Mesenchymal stem cell (in vitro differentiated cells and primary cell): ENCODE results near the gene POLDIP3.

ENCODE experiments used
- DNase-seq: peaks from one replicate; pipeline ENCODE4 v3.0.0-alpha.2; 2013
- H2AFZ ChIP-seq: one replicate; pipeline ENCODE4 v1.6.1; 2013; ENCODE audit warnings: low read depth, mild to moderate bottlenecking, control low read depth, inconsistent platforms, low read length, moderate library complexity
- H2AK5ac ChIP-seq: 2 replicates; pipeline ENCODE4 v1.6.1; 2013; ENCODE audit warnings: low read length, moderate library complexity, mild to moderate bottlenecking, inconsistent platforms; ENCODE audit not compliant: severe bottlenecking
- H2BK120ac ChIP-seq: one replicate; pipeline ENCODE4 v1.6.1; 2013; ENCODE audit warnings: low read depth, mild to moderate bottlenecking, inconsistent platforms, low read length, moderate library complexity
- H2BK12ac ChIP-seq, 2 experiments: one replicate each; pipeline ENCODE4 v1.6.1; 2013; ENCODE audit warnings: inconsistent platforms in 2 of 2, low read length in 2 of 2, mild to moderate bottlenecking in 2 of 2, moderate library complexity in 2 of 2, control low read depth in 1 of 2
- H2BK15ac ChIP-seq: one replicate; pipeline ENCODE4 v1.6.1; 2013; ENCODE audit warnings: mild to moderate bottlenecking, low read depth, inconsistent platforms; ENCODE audit not compliant: poor library complexity, severe bottlenecking
- H2BK5ac ChIP-seq: 2 replicates; pipeline ENCODE4 v1.6.1; 2013; ENCODE audit warnings: low read depth, mild to moderate bottlenecking, low read length, control low read depth, inconsistent platforms; ENCODE audit not compliant: poor library complexity, severe bottlenecking
- H3K14ac ChIP-seq, 2 experiments: one replicate each; pipeline ENCODE4 v1.6.1; 2013; ENCODE audit warnings: inconsistent platforms in 2 of 2, low read length in 2 of 2, control low read depth in 1 of 2, mild to moderate bottlenecking in 1 of 2, moderate library complexity in 1 of 2
- H3K18ac ChIP-seq, 2 experiments: one replicate each; pipeline ENCODE4 v1.6.1; 2013; ENCODE audit warnings: inconsistent platforms in 2 of 2, low read length in 2 of 2, control low read depth in 1 of 2, low read depth in 1 of 2, mild to moderate bottlenecking in 1 of 2
- H3K23ac ChIP-seq, 2 experiments: one replicate each; pipeline ENCODE4 v1.6.1; 2013; ENCODE audit warnings: inconsistent platforms in 2 of 2, low read length in 2 of 2, mild to moderate bottlenecking in 2 of 2, moderate library complexity in 2 of 2, control low read depth in 1 of 2
- H3K27ac ChIP-seq: 2 replicates; pipeline ENCODE4 v1.5.1; 2013; ENCODE audit warnings: mild to moderate bottlenecking, moderate library complexity, low read length, control low read depth, inconsistent platforms; ENCODE audit not compliant: poor library complexity, severe bottlenecking
- H3K27me3 ChIP-seq, 2 experiments: 2 replicates each; pipeline versions ENCODE4 v1.6.1 to v1.7.0; 2013; ENCODE audit warnings: low read length in 2 of 2, mild to moderate bottlenecking in 2 of 2, moderate library complexity in 2 of 2, control low read depth in 1 of 2, inconsistent platforms in 1 of 2; ENCODE audit not compliant: control insufficient read depth in 1 of 2, insufficient read depth in 1 of 2
- H3K36me3 ChIP-seq, 2 experiments: 2 replicates each; pipeline versions ENCODE4 v1.6.1 to v1.7.0; 2013; ENCODE audit warnings: low read length in 2 of 2, control low read depth in 1 of 2, inconsistent platforms in 1 of 2, low read depth in 1 of 2, mild to moderate bottlenecking in 1 of 2; ENCODE audit not compliant: insufficient read depth in 2 of 2, control insufficient read depth in 1 of 2
- H3K4ac ChIP-seq, 2 experiments: one replicate each; pipeline ENCODE4 v1.6.1; 2013; ENCODE audit warnings: inconsistent platforms in 2 of 2, low read length in 2 of 2, mild to moderate bottlenecking in 2 of 2, moderate library complexity in 2 of 2, control low read depth in 1 of 2, low read depth in 1 of 2
- H3K4me1 ChIP-seq: 2 replicates; pipeline ENCODE4 v1.6.1; 2013; ENCODE audit warnings: low read depth, low read length, control low read depth; ENCODE audit not compliant: control insufficient read depth, insufficient read depth
- H3K4me2 ChIP-seq: 2 replicates; pipeline ENCODE4 v1.6.1; 2013; ENCODE audit warnings: low read length, mild to moderate bottlenecking, inconsistent platforms; ENCODE audit not compliant: poor library complexity, severe bottlenecking
- H3K4me3 ChIP-seq, 2 experiments: 2 replicates each; pipeline versions ENCODE4 v1.5.1 to v1.7.0; 2013; ENCODE audit warnings: low read length in 2 of 2, mild to moderate bottlenecking in 2 of 2, control low read depth in 1 of 2, low read depth in 1 of 2; ENCODE audit not compliant: insufficient read depth in 1 of 2
- H3K79me1 ChIP-seq: replicated peaks from 2 replicates; pipeline ENCODE4 v1.6.1; 2013; ENCODE audit warnings: mild to moderate bottlenecking, control low read depth, low read length, inconsistent platforms; ENCODE audit not compliant: poor library complexity, severe bottlenecking
- H3K9ac ChIP-seq: 2 replicates; pipeline ENCODE4 v1.7.0; 2013; ENCODE audit warnings: mild to moderate bottlenecking, low read length, moderate library complexity
- H3K9me3 ChIP-seq: 2 replicates; pipeline ENCODE4 v1.7.0; 2013; ENCODE audit warnings: mild to moderate bottlenecking, low read length; ENCODE audit not compliant: control insufficient read depth
- H4K8ac ChIP-seq: one replicate; pipeline ENCODE4 v1.6.1; 2013; ENCODE audit warnings: inconsistent platforms, mild to moderate bottlenecking, low read length, moderate library complexity
- H4K91ac ChIP-seq: one replicate; pipeline ENCODE4 v1.6.1; 2013; ENCODE audit warnings: mild to moderate bottlenecking, low read length, inconsistent platforms
- WGBS: methylation state at CpG from one replicate; pipeline ENCODE4 v1.1.7; 2013; ENCODE audit warnings: mixed read lengths; 5-methylcytosine and 5-hydroxymethylcytosine counted together

POLDIP3 gene

GRCh38 chr22:42625416-42625815 lies 10.7 kb upstream of the POLDIP3 start:
- no peak overlapping the region for H2BK120ac ChIP-seq
- H3K4me1 ChIP-seq, result peaks cover 32% of the 10 kb centered on the region
- no peak overlapping the region for H2AK5ac ChIP-seq
- no peak overlapping the region for H3K14ac ChIP-seq
- H3K4ac ChIP-seq, result no peak overlapping the region
- H2AFZ ChIP-seq, result no peak overlapping the region
- no peaks in the 10 kb centered on the region for H3K9me3 ChIP-seq
- H3K27ac ChIP-seq, result no peak overlapping the region
- no peak overlapping the region for H3K9ac ChIP-seq
- 82% methylated on average over 12 of the region's 15 CpGs for WGBS
- H3K23ac ChIP-seq, result no peak overlapping the region
- H4K91ac ChIP-seq, result no peak overlapping the region
- H3K36me3 ChIP-seq, result peaks cover 76 to 77% of the 10 kb centered on the region in 2 experiments
- no peak overlapping the region for H3K4me2 ChIP-seq
- H2BK12ac ChIP-seq, result no peak overlapping the region
- no peak overlapping the region for H2BK15ac ChIP-seq
- no peak for DNase-seq
- H3K4me3 ChIP-seq, result no peak overlapping the region
- no peak overlapping the region for H3K18ac ChIP-seq
- H3K79me1 ChIP-seq, result peaks cover 52% of the 10 kb centered on the region
- H4K8ac ChIP-seq, result no peak overlapping the region
- H3K27me3 ChIP-seq, result no peaks in the 10 kb centered on the region
- H2BK5ac ChIP-seq, result no peak overlapping the region

GRCh38 chr22:42624551-42625106 lies 9.9 kb upstream of the POLDIP3 start:
- Histone ChIP-seq H4K8ac (no peak overlapping the region), H3K9ac (peak overlapping the region; percentile 15), H3K14ac (no peak overlapping the region), H3K4me2 (no peak overlapping the region), H2AFZ (no peak overlapping the region), H3K23ac (no peak overlapping the region), H3K27ac (no peak overlapping the region), H2BK5ac (no peak overlapping the region), H4K91ac (no peak overlapping the region), H3K9me3 (no peaks in the 10 kb centered on the region), H3K36me3 (peaks cover 75 to 77% of the 10 kb centered on the region in 2 experiments), H3K27me3 (no peaks in the 10 kb centered on the region), H2BK12ac (no peak overlapping the region), H3K4me3 (no peak overlapping the region), H3K79me1 (peaks cover 48% of the 10 kb centered on the region), H3K4ac (no peak overlapping the region), H2BK120ac (no peak overlapping the region), H2BK15ac (no peak overlapping the region), H2AK5ac (no peak overlapping the region), H3K18ac (no peak overlapping the region), H3K4me1 (peaks cover 35% of the 10 kb centered on the region)
- WGBS, result 91% methylated on average over 10 of the region's 12 CpGs
- DNase-seq, result no peak

- H4K91ac ChIP-seq, result no peak overlapping the region
- H3K4me2 ChIP-seq, result no peak overlapping the region
- DNase-seq, result no peak
- H2BK120ac ChIP-seq, result no peak overlapping the region
- H3K27ac ChIP-seq, result no peak overlapping the region
- no peak overlapping the region for H2BK5ac ChIP-seq
- no peaks in the 10 kb centered on the region for H3K27me3 ChIP-seq
- H2BK15ac ChIP-seq, result no peak overlapping the region
- no peak overlapping the region for H3K9ac ChIP-seq
- H3K4ac ChIP-seq, result no peak overlapping the region
- H2AFZ ChIP-seq, result no peak overlapping the region
- H3K9me3 ChIP-seq, result no peaks in the 10 kb centered on the region
- no peak overlapping the region for H3K4me3 ChIP-seq
- H3K18ac ChIP-seq, result no peak overlapping the region
- 94% methylated on average over 28 of the region's 29 CpGs for WGBS
- peaks cover 41% of the 10 kb centered on the region for H3K4me1 ChIP-seq
- H3K23ac ChIP-seq, result no peak overlapping the region
- no peak overlapping the region for H2AK5ac ChIP-seq
- no peak overlapping the region for H4K8ac ChIP-seq
- H3K36me3 ChIP-seq, result peaks cover 75 to 78% of the 10 kb centered on the region in 2 experiments
- peaks cover 48% of the 10 kb centered on the region for H3K79me1 ChIP-seq
- H3K14ac ChIP-seq, result no peak overlapping the region
- H2BK12ac ChIP-seq, result no peak overlapping the region
These were observed 9.2 kb upstream of the POLDIP3 start for GRCh38 chr22:42623756-42624441.

GRCh38 chr22:42623301-42623751 lies 8.6 kb upstream of the POLDIP3 start:
- peaks cover 41% of the 10 kb centered on the region for H3K4me1 ChIP-seq
- H3K9ac ChIP-seq, result no peak overlapping the region
- no peak overlapping the region for H3K14ac ChIP-seq
- H3K18ac ChIP-seq, result no peak overlapping the region
- no peak overlapping the region for H2BK5ac ChIP-seq
- no peaks in the 10 kb centered on the region for H3K9me3 ChIP-seq
- H2BK120ac ChIP-seq, result no peak overlapping the region
- H3K4me3 ChIP-seq, result peak overlapping the region in 1 of 2 experiments; percentile 19
- no peak overlapping the region for H4K91ac ChIP-seq
- H2BK15ac ChIP-seq, result no peak overlapping the region
- H2AK5ac ChIP-seq, result no peak overlapping the region
- peaks cover 72 to 74% of the 10 kb centered on the region in 2 experiments for H3K36me3 ChIP-seq
- H3K4ac ChIP-seq, result no peak overlapping the region
- no peaks in the 10 kb centered on the region for H3K27me3 ChIP-seq
- no peak overlapping the region for H3K23ac ChIP-seq
- WGBS, result 94% methylated on average over 18 of the region's 18 CpGs
- H3K4me2 ChIP-seq, result no peak overlapping the region
- H3K27ac ChIP-seq, result no peak overlapping the region
- H2AFZ ChIP-seq, result no peak overlapping the region
- peaks cover 44% of the 10 kb centered on the region for H3K79me1 ChIP-seq
- no peak overlapping the region for H2BK12ac ChIP-seq
- no peak for DNase-seq
- peak overlapping the region; percentile 21 for H4K8ac ChIP-seq
